ELF-1 (cell line): Measurements from ENCODE around the gene EEF1AKMT2.
A peak's percentile ranks its signal among the peaks of the same experiment; 100 is the strongest.
"Not testable (repeated sequence)": the region's sequence is repeated elsewhere in the genome, so short reads cannot be mapped to it uniquely, and the experiment has no call there.

ENCODE experiments used
- DNase-seq: peaks from one replicate; pipeline ENCODE4 v3.0.0-alpha.2; 2016; ENCODE audit warnings: low read depth, low spot score

The EEF1AKMT2 gene

GRCh38 chr10:124791547-124792348 is at the start of gene EEF1AKMT2:
TSS of gene EEF1AKMT2 (minus strand) at chr10:124791887. CDS start at chr10:124791833, 54 bp downstream.
- DNase-seq: peak; percentile 94

DNA sequence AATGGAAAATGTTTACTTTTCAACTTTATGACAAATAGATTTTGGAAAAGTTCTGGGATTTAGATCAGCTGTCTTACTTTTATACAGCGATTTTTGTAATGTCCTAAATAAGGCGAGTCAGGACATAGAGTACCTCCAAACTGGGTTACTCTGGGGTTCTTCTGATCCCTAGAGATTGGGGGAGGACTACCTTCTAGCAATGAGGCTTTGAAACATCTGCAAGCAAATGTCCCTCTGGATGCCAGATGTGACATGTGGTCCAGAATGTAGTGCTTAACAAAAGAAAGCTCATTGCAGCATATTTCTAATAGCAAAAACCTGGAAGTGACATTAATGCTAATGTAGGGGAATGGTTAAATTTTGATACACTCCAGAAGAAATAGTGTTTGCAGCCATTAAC is 46.0 kb upstream of the EEF1AKMT2 start:
- DNase-seq: no peak

- no peak for DNase-seq
These were observed 39.4 kb upstream of the EEF1AKMT2 start for GRCh38 chr10:124831116-124831515.

- DNase-seq: no peak
These were observed 38.8 kb upstream of the EEF1AKMT2 start for GRCh38 chr10:124830445-124830844.

GRCh38 chr10:124829447-124830115 is 37.9 kb upstream of the EEF1AKMT2 start:
- DNase-seq: no peak

- no peak for DNase-seq
These were observed 35.8 kb upstream of the EEF1AKMT2 start for GRCh38 chr10:124827474-124827873.

- DNase-seq: no peak
These were observed 34.6 kb upstream of the EEF1AKMT2 start for GRCh38 chr10:124826262-124826661.

DNA sequence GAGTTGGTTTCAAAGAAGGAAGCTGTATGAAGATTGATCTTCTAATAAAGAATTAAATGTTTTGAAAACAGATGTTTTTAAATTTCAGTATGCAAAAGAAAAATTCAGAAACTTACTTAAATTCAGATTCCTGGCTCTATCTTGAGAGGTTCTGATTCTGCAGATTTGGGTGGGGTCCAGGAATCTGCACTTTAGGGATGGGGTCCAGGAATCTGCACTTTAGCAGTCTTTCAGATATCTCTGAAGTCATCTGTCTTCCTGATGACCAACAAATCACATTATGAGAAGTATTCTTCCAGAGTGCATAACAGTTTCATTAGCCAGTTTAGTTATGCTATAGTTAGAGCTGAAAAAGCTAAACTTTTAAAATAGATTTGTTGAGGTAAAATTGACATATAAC is 34.0 kb upstream of the EEF1AKMT2 start:
- no peak for DNase-seq

GRCh38 chr10:124824932-124825331 is 33.2 kb upstream of the EEF1AKMT2 start:
- DNase-seq: not testable (repeated sequence)

DNA sequence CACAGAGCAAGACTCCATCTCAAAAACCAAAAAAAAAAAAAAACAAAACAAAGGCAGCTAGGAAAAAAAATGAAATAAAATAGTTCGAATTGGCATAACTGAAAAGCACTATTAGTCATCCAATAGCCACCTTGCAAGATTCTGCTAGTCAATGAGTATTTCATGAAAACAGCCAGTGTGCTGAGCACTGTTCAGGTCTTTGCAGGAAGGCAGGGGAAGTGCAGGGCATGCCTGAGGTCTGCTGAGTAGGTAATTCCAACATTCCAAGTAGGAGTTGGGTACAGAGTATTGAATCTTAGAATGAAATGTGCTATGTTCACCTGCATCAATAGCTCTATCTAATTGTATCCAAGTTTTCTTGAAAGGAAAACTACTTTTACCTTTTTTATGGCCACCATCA is 32.8 kb upstream of the EEF1AKMT2 start:
- no peak for DNase-seq

- DNase-seq: no peak
These were observed 29.8 kb upstream of the EEF1AKMT2 start for GRCh38 chr10:124821520-124821919.

DNA sequence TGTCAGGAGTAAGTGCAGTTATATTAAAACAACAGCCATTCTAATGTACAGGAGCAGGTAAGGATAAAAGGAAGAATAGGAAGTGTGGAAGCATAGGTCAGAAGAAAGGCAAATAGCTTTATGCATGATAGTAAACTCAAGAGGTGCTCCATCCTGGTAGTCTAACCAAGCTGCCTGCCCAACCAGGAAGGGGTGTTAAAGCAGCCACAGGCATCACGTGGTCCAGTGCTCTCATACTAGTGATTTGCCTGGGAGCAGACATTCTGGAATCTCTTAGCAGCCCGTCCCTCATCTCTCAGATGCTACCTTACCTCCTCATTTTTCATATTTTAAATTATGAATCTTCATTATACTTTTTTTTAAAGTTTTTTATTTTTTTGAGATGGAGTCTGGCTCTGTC is 28.4 kb upstream of the EEF1AKMT2 start:
- no peak for DNase-seq

DNA sequence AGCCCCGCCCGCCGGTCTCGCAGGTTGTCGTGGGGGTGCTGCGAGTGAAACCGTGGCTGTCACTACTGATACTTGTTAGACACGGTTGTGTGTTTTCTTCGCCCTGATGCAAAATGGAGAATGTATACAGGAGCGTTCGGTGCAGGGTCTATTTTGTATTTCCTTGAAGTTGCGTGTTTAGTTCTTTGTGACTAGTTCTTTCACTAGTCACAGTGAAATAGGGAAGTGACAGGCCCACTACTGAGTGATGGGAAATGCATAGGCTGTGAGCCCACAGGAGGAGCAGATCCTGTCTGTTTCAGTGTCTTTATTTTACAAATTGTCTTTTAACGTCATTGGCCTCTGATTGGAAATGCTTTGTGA is 10.6 kb upstream of the EEF1AKMT2 start:
- no peak for DNase-seq

DNA sequence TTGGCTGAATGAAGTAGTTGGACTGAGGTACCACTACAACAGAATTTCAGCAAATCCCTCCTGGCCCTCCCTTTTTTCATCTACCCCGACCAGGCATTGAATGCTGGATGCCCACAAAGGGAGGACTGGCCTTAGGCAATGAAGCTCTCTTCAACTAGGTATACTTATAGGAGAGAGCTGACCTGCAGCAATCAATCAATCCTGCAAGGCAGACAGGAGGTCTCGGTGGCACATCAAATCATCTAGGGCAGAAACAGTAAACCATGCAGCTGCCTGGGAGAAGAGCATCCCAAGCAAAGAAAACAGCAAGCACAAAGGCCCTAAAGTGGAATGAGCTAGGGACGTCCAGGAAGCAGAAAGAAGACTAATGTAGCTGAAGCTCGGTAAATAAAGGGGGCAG is 7.5 kb upstream of the EEF1AKMT2 start:
- peak; percentile 68 for DNase-seq

DNA sequence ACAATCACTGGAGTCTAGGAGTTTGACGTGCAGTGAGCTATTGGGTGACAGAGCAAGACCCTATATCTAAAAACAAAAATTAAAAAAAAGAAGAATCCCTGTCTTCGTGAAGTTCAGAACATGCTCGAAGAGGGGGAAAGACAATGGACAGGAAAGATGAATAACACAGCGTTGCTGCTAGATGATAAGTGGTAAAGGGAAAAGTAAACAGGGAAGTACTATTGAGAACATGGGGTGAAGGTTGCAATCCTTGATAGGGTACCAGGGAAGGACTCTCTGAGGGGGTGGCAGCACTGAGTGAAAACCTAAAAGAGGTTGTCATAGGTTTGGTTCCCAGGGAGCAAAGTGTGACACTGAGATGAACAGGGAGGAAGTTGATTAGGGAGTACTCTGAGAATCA is 7.1 kb upstream of the EEF1AKMT2 start:
- no peak for DNase-seq

DNA sequence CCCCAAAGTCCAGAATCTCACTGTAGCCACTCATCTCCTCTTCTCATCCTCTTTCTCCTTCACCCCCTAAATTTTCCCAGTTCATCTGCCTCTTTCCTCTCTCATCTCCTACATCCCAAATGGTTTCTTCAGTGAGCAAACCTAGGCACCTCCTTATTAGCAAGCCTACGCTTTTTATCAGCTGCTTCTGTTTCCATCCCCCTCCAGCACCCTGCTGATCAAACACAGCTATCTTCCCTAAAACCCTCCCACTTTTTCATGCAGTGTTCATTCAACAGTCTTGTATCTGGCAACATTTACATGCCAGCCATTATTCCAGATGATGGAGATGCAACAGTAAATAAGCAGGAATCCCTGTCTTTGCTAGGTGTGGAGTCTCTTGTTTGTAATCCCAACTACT is 6.7 kb upstream of the EEF1AKMT2 start:
- DNase-seq: no peak

DNA sequence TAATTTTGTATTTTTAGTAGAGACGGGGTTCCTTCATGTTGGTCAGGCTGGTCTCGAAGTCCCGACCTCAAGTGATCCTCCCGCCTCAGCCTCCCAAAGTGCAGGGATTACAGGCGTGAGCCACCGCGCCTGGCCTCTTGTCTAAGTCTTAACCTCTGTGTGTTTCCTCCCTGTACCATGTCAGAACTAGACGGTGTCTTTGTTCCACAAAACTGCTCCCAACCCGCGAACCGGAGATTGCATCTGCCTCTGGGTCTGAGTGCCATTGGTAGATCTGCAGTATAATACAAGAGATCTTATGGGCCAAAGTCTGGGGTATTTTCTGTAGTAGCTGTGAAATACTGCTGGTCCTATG is 1.3 kb upstream of the EEF1AKMT2 start:
- peak; percentile 16 for DNase-seq

DNA sequence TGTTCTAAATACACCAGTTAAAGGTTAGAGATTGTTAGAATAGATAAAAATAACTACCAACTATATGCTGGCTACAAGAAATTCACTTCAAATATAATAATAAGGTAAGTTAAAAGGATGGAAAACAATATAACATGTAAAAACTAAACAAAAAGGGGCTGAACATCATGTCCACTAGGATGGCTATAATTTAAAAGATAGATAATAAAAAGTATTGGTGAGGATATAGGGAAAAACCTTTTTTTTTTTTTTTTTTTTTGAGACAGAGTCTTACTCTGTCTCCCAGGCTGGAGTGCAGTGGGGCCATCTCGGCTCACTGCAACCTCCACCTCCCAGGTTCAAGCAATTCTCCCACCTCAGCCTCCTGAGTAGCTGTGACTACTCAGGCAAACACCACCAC is 8.8 kb downstream of the EEF1AKMT2 start:
- not testable (repeated sequence) for DNase-seq

DNA sequence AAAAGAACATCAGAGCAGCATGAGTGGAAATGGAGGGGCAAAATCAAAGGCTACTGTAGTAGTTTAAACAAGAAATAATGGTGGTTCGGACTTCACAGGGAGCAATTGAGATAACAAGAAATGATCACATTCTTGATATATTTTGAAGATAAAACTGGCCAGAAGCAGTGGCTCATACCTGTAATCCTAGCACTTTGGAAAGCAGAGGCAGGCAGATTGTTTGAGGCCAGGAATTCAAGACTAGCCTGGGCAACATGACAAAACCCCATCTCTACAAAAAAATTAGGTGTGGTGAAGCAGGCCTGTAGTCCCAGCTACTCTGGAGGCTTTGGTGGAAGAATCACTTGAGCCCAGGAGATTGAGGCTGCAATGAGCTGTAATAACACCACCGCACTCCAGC is 22.9 kb downstream of the EEF1AKMT2 start:
- no peak for DNase-seq

DNA sequence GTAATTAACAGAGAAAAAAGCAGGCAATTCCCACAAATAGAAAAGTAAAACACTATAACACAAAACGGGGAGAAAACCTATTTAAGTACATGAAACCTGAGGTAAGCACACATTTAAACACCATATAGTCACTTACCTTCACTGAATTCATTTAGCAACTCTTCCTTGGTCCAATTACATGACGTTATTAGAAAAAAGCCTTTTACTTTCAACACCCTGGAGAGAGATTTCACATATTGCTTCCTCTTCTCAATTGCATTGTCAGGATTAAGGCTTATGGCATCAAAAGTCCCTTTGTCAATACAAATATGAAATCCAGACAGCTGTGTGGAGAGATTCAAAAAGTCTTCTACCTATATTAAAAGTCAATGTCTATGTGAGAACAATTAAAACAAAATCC is 26.4 kb downstream of the EEF1AKMT2 start:
- no peak for DNase-seq

DNA sequence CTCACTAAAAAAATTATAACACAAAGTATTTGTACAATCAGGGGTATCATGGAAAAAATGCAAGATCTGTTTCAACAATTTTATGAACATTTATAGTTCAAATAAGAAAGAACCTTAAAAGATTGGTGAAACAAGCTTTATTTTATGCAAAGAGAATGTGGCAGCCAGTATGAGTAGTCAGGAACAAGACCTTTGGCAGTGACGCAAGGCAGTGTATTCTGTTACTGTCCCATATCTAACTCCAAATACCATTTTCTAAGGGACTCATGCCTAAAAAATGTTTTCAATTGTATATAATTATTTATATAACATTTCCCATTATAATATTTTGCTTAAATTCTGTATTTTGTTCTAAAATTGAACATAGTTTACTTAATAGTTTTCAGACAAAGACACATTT is 28.4 kb downstream of the EEF1AKMT2 start:
- DNase-seq: no peak

DNA sequence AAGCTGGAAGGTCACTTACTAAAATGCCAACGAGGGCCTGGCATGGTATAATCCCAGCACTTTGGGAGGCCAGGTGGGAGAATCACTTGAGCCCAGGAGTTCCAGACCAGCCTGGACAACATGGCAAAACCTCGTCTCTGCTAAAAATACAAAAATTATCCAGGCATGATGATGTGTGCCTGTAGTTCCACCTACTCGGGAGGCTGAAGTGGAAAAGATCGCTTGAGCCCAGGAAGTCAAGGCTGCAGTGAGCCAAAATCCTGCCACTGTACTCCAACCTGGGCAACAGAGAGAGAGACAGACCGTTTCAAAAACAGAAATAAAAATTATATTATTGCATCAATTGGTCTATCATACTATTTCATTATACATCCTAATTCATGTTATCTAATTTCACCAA is 29.4 kb downstream of the EEF1AKMT2 start:
- no peak for DNase-seq

DNA sequence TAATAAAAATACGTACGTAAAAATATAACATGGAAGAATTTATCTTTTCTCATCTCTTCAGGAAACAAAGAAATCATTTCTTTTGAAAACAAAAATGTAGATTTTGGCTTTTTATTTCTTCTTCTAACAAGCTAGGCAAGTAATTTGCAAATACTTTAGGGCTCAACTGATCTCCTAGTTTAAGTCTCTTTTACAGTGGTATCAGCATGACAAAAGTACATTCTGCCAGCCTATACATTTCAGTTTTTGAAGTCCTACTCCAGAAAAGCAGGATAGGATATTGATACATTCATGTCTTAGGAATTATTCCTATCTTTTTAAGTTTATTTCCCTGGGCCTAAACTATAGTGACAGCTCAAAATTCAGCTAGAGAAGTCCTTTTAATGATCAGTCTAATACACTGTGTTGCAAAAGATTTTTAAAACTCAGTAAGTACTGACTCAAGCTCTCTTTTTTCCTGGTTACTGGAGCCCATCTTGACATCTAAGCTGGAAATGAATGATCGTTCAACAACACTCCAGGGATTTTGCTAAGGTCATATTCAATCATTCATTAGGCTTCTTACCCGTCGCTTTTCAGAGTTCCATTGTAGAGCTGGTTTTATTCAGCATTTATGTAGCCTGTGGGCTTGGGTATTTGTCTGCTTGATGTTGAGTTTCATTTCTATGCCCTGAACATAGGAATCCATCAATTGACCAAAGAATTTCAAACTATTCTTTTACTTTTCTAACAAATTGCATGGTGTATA is 35.4 kb downstream of the EEF1AKMT2 start:
- DNase-seq: no peak
